Fibroblast of lung (primary cell): ENCODE data around the gene CDRT15.

Source experiments
- EZH2 ChIP-seq: IDR thresholded peaks from 2 replicates; pipeline ENCODE4 v1.5.1; 2012; ENCODE audit warnings: low read length, control low read depth, mild to moderate bottlenecking; ENCODE audit errors: missing control alignments
- TF ChIP-seq, protein P1 (sequence below), 2 donors: IDR thresholded peaks in 1 of 2; conservative IDR thresholded peaks in 1 of 2; 1 replicate in 1 of 2; 2 replicates in 1 of 2; pipeline ENCODE4 v1.5.1; 2011 to 2012; ENCODE audit warnings: low read length in 2 of 2, control low read depth in 1 of 2, inconsistent platforms in 1 of 2, low read depth in 1 of 2, mild to moderate bottlenecking in 1 of 2

DNA sequence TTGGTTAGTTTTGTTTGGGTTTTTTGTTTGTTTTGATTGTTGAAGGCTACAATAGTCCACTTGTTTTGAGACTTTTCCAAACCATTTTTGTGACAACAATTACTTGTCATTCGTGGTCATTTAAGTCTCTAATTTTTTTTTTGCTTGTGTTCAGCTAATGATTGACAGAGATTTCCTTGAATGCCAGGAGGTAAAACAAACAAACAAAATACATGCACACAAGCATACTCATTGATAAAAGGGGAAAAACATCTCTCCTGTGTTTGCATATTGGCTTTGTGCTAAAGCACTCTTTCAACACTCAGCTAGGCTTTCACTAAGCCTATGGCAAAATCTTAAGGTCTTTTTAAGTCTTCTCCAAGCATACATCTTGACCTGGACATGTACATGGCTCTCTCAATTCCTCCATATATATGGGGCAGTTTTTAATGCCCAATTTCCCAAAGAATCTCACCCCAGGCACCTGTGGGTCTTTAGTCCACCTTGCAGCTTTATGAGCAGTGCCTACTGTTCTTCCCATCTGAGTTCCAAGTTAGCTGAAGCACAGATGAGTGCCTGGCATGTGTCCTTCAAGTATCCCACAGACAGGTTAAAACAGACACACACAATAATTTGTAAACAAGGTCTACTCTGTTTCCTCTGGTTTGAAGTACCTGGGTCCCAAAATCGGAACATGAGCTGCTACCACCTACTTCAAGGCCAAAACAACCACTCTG, 40.0 kb upstream of the CDRT15 start:
- TF ChIP-seq, protein P1, sequence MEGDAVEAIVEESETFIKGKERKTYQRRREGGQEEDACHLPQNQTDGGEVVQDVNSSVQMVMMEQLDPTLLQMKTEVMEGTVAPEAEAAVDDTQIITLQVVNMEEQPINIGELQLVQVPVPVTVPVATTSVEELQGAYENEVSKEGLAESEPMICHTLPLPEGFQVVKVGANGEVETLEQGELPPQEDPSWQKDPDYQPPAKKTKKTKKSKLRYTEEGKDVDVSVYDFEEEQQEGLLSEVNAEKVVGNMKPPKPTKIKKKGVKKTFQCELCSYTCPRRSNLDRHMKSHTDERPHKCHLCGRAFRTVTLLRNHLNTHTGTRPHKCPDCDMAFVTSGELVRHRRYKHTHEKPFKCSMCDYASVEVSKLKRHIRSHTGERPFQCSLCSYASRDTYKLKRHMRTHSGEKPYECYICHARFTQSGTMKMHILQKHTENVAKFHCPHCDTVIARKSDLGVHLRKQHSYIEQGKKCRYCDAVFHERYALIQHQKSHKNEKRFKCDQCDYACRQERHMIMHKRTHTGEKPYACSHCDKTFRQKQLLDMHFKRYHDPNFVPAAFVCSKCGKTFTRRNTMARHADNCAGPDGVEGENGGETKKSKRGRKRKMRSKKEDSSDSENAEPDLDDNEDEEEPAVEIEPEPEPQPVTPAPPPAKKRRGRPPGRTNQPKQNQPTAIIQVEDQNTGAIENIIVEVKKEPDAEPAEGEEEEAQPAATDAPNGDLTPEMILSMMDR (conservative IDR thresholded peaks at IDR 0.05 in 1 of 2, IDR thresholded peaks at IDR 0.05 in 1 of 2; ENCODE audit: low read depth in 1 of 2, low read length in 2 of 2), result no peak
- no peak for TF ChIP-seq EZH2
